Tibial nerve (tissue), 4 donors: Measurements from ENCODE around the gene NDUFC2.

Experiments
- EP300 ChIP-seq, 2 donors: sonication (generic); formaldehyde crosslinking; IDR thresholded peaks; one replicate each; pipeline ENCODE4 v1.6.1; 2017; ENCODE audit warnings: antibody characterized with exemption in 2 of 2, mild to moderate bottlenecking in 1 of 2
- POLR2A ChIP-seq, 2 donors: fragments of 450-650 bp; IDR thresholded peaks; one replicate each; pipeline ENCODE4 v1.6.1; 2017; ENCODE audit warnings: antibody characterized with exemption in 2 of 2, mild to moderate bottlenecking in 2 of 2, moderate library complexity in 2 of 2
- TF ChIP-seq, protein P1 (sequence below), 5 experiments: fragments of 200-600 bp in 3 of 5; fragments of 450-650 bp in 2 of 5; sonication (generic) in 3 of 5; IDR thresholded peaks; one replicate each; pipeline ENCODE4 v1.5.1; 2016 to 2019; ENCODE audit warnings: antibody characterized with exemption in 5 of 5, mild to moderate bottlenecking in 3 of 5, moderate library complexity in 2 of 5

DNA sequence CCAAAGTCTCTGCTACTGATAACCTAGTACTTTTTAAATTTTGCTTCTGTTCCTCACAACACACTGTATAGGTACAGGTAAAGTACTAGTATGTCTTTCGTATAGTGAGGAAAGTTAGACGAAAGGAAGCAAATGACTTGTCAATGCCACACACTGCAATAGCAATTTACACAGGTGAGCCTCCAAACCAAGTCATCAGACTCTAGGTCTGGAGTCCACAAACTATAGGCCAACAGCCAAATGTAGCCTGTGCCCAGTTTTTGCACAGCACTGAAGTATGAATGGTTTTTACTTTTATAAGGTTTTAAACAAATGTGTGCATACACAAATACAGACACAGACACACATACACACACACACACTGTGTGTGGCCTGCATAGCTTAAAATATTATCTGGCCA lies 31.6 kb upstream of the NDUFC2 start:
- TF ChIP-seq, protein P1, sequence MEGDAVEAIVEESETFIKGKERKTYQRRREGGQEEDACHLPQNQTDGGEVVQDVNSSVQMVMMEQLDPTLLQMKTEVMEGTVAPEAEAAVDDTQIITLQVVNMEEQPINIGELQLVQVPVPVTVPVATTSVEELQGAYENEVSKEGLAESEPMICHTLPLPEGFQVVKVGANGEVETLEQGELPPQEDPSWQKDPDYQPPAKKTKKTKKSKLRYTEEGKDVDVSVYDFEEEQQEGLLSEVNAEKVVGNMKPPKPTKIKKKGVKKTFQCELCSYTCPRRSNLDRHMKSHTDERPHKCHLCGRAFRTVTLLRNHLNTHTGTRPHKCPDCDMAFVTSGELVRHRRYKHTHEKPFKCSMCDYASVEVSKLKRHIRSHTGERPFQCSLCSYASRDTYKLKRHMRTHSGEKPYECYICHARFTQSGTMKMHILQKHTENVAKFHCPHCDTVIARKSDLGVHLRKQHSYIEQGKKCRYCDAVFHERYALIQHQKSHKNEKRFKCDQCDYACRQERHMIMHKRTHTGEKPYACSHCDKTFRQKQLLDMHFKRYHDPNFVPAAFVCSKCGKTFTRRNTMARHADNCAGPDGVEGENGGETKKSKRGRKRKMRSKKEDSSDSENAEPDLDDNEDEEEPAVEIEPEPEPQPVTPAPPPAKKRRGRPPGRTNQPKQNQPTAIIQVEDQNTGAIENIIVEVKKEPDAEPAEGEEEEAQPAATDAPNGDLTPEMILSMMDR (IDR thresholded peaks at IDR 0.05) = no peak
- no peak for TF ChIP-seq POLR2A (IDR thresholded peaks at IDR 0.05)
- no peak for TF ChIP-seq EP300 (IDR thresholded peaks at IDR 0.05)
